HFFc6 (cell line): Measurements from ENCODE around the gene GPD1. TPM values are rescaled to one million over a fixed set of nuclear protein-coding genes. Genes with fewer than 3 reads are reported as not detected.

ENCODE experiments used
- DNase-seq: peaks from one replicate; pipeline ENCODE4 v3.0.0-alpha.2; 2018
- H3K27ac Mint-ChIP-seq: 2 replicates; pipeline ENCODE4 v1.8.0; 2020; ENCODE audit warnings: mild to moderate bottlenecking, mixed read lengths
- H3K27me3 Mint-ChIP-seq: 2 replicates; pipeline ENCODE4 v1.8.0; 2021; ENCODE audit warnings: mild to moderate bottlenecking, moderate library complexity, mixed read lengths; ENCODE audit not compliant: insufficient read depth
- H3K36me3 Mint-ChIP-seq: 2 replicates; pipeline ENCODE4 v1.8.0; 2021; ENCODE audit warnings: low read depth, mixed read lengths
- H3K4me1 Mint-ChIP-seq: 2 replicates; pipeline ENCODE4 v1.8.0; 2020; ENCODE audit warnings: low read depth, mixed read lengths
- H3K4me3 Mint-ChIP-seq: 2 replicates; pipeline ENCODE4 v1.8.0; 2020; ENCODE audit warnings: mild to moderate bottlenecking, moderate library complexity, mixed read lengths
- H3K9me3 Mint-ChIP-seq: 2 replicates; pipeline ENCODE4 v1.8.0; 2020; ENCODE audit warnings: mild to moderate bottlenecking, mixed read lengths
- CTCF ChIP-seq: fragments of 200-600 bp; sonication (generic); IDR thresholded peaks from 2 replicates; pipeline ENCODE4 v1.5.0; 2021; ENCODE audit warnings: antibody characterized with exemption, mild to moderate bottlenecking
- total RNA-seq, 6 experiments: library from RNA; stranded (reverse); fragmentation: NEBNext Ultra II Directional; extraction: Animal tissue kit (Norgen Biotek cat#: 25700); gene quantifications; 2 replicates in 1 of 6; 3 replicates in 5 of 6; pipeline ENCODE4 v1.2.3, GENCODE V29; 2021

GPD1 gene
- total RNA-seq, 6 experiments from 2014 or later: 0.20 TPM; not detected in 5

- DNase-seq: no peak
- H3K4me1 Mint-ChIP-seq: no peaks in the 10 kb centered on the region
- H3K9me3 Mint-ChIP-seq: no peaks in the 10 kb centered on the region
- H3K27me3 Mint-ChIP-seq: peaks cover 4% of the 10 kb centered on the region
- peaks cover 29% of the 10 kb centered on the region for H3K36me3 Mint-ChIP-seq
- H3K4me3 Mint-ChIP-seq: no peak overlapping the region
- no peak overlapping the region for H3K27ac Mint-ChIP-seq
- TF ChIP-seq CTCF: no peak
These were observed 17.1 kb downstream of the GPD1 start for GRCh38 chr12:50120953-50121352.

DNA sequence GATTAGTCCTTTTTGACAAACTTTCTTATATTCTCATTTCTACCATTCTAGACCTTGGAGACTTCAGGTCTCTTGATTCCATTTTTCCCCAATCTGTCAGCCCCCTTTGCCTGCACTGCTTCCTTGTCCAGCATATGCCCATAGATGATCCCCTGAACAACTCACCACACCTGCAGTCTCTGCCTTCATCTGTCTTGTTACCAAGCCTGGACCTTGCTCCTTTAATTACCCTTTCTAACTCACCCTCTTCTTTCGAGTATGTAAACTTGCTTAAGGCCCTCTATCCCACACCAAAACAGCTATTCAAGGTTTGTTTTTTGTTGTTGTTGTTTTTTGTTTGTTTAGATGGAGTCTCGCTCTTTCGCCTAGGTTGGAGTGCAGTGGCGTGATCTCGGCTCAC, 17.8 kb downstream of the GPD1 start:
- TF ChIP-seq CTCF: no peak
- no peak overlapping the region for H3K4me3 Mint-ChIP-seq
- peaks cover 2% of the 10 kb centered on the region; the same call in 1 of the 2 replicates for H3K27me3 Mint-ChIP-seq
- peaks cover 27% of the 10 kb centered on the region for H3K36me3 Mint-ChIP-seq
- DNase-seq: no peak
- no peaks in the 10 kb centered on the region for H3K9me3 Mint-ChIP-seq
- no peak overlapping the region for H3K27ac Mint-ChIP-seq
- H3K4me1 Mint-ChIP-seq: no peaks in the 10 kb centered on the region

- H3K36me3 Mint-ChIP-seq: peaks cover 24% of the 10 kb centered on the region
- H3K27me3 Mint-ChIP-seq: peaks cover 1% of the 10 kb centered on the region; the same call in 1 of the 2 replicates
- no peak for DNase-seq
- TF ChIP-seq CTCF: no peak
- H3K4me1 Mint-ChIP-seq: no peaks in the 10 kb centered on the region
- no peak overlapping the region for H3K4me3 Mint-ChIP-seq
- no peaks in the 10 kb centered on the region for H3K9me3 Mint-ChIP-seq
- H3K27ac Mint-ChIP-seq: no peak overlapping the region
These were observed 19.4 kb downstream of the GPD1 start for GRCh38 chr12:50123203-50123602.

- Mint-ChIP-seq H3K36me3 (peaks cover 21% of the 10 kb centered on the region), H3K4me3 (no peak overlapping the region), H3K27ac (no peak overlapping the region), H3K4me1 (peaks cover 2% of the 10 kb centered on the region), H3K27me3 (peaks cover 1% of the 10 kb centered on the region), H3K9me3 (no peaks in the 10 kb centered on the region)
- no peak for DNase-seq
- TF ChIP-seq CTCF: no peak
These were observed 23.7 kb downstream of the GPD1 start for GRCh38 chr12:50127546-50127945.

GRCh38 chr12:50129290-50129689, 25.5 kb downstream of the GPD1 start:
- Mint-ChIP-seq H3K4me1 (peaks cover 6% of the 10 kb centered on the region), H3K4me3 (no peak overlapping the region), H3K36me3 (peaks cover 26% of the 10 kb centered on the region), H3K9me3 (no peaks in the 10 kb centered on the region), H3K27me3 (peaks cover 1% of the 10 kb centered on the region), H3K27ac (no peak overlapping the region)
- no peak for TF ChIP-seq CTCF
- no peak for DNase-seq
